Gastroesophageal sphincter (tissue), 3 donors: ENCODE results near the gene ACTN1.

Source experiments
- CTCF ChIP-seq, 4 experiments: fragments of 200-600 bp in 2 of 4; fragments of 450-650 bp in 2 of 4; sonication (generic) in 1 of 4; IDR thresholded peaks; one replicate each; pipeline ENCODE4 v1.5.1; 2017 to 2019; ENCODE audit warnings: antibody characterized with exemption in 4 of 4, mild to moderate bottlenecking in 2 of 4, moderate library complexity in 2 of 4
- EP300 ChIP-seq: sonication (generic); formaldehyde crosslinking; IDR thresholded peaks from one replicate; pipeline ENCODE4 v1.6.1; 2017; ENCODE audit warnings: antibody characterized with exemption, mild to moderate bottlenecking
- POLR2A ChIP-seq, 2 donors: fragments of 450-650 bp; IDR thresholded peaks; one replicate each; pipeline ENCODE4 v1.6.1; 2017; ENCODE audit warnings: antibody characterized with exemption in 2 of 2, mild to moderate bottlenecking in 2 of 2, moderate library complexity in 1 of 2
- POLR2AphosphoS5 ChIP-seq: sonication (generic); formaldehyde crosslinking; IDR thresholded peaks from one replicate; pipeline ENCODE4 v1.6.1; 2017; ENCODE audit warnings: antibody characterized with exemption

- TF ChIP-seq CTCF (IDR thresholded peaks at IDR 0.05) (no peak), POLR2A (IDR thresholded peaks at IDR 0.05) (no peak), EP300 (no peak), POLR2AphosphoS5 (no peak)
Measured at GRCh38 chr14:68983191-68983590, 4.1 kb upstream of the ACTN1 start.
